SK-N-SH treated with all-trans-retinoic acid at 6 μM for 48 hours (cell line): ENCODE data around the gene CTBP2.

Source experiments
- ATAC-seq: fragments of 200-7000 bp; cut with Tn5 transposase; 3 replicates; pipeline ENCODE4 v1.9.1; 2020; ENCODE audit warnings: mild to moderate bottlenecking, moderate library complexity
- BACH2 ChIP-seq: fragments of 250-450 bp; sonication (Bioruptor Pico); IDR thresholded peaks from 2 replicates; pipeline ENCODE4 v1.9.0; 2021; ENCODE audit warnings: mild to moderate bottlenecking, borderline replicate concordance
- CSDC2 ChIP-seq: fragments of 250-450 bp; sonication (Bioruptor Pico); IDR thresholded peaks from 2 replicates; pipeline ENCODE4 v1.5.0; 2020; ENCODE audit warnings: mild to moderate bottlenecking, moderate library complexity
- ESRRG ChIP-seq: fragments of 250-450 bp; sonication (Bioruptor Pico); IDR thresholded peaks from 2 replicates; pipeline ENCODE4 v1.6.1; 2021; ENCODE audit warnings: mild to moderate bottlenecking
- GLIS3 ChIP-seq: fragments of 250-450 bp; sonication (Bioruptor Pico); IDR thresholded peaks from 2 replicates; pipeline ENCODE4 v1.5.0; 2020; ENCODE audit warnings: mild to moderate bottlenecking, moderate library complexity
- ISL1 ChIP-seq: fragments of 250-450 bp; sonication (Bioruptor Pico); IDR thresholded peaks from 2 replicates; pipeline ENCODE4 v2.1.2; 2022; ENCODE audit warnings: mild to moderate bottlenecking, moderate library complexity
- OSR1 ChIP-seq: fragments of 250-450 bp; sonication (Bioruptor Pico); IDR thresholded peaks from 2 replicates; pipeline ENCODE4 v1.8.0; 2022; ENCODE audit warnings: moderate library complexity, mild to moderate bottlenecking, inconsistent platforms
- PPARA ChIP-seq: fragments of 250-450 bp; sonication (Bioruptor Pico); IDR thresholded peaks from 2 replicates; pipeline ENCODE4 v1.5.0; 2020; ENCODE audit warnings: mild to moderate bottlenecking, borderline replicate concordance
- RARB ChIP-seq: fragments of 250-450 bp; sonication (Bioruptor Pico); IDR thresholded peaks from 2 replicates; pipeline ENCODE4 v1.8.0; 2021; ENCODE audit warnings: mild to moderate bottlenecking, moderate library complexity
- TCF4 ChIP-seq: fragments of 250-450 bp; sonication (Bioruptor Pico); IDR thresholded peaks from 2 replicates; pipeline ENCODE4 v1.8.0; 2021; ENCODE audit warnings: mild to moderate bottlenecking, moderate library complexity, borderline replicate concordance
- TOX ChIP-seq: fragments of 250-450 bp; sonication (Bioruptor Pico); IDR thresholded peaks from 2 replicates; pipeline ENCODE4 v1.8.0; 2021; ENCODE audit warnings: mild to moderate bottlenecking, moderate library complexity, borderline replicate concordance
- ZC3H10 ChIP-seq: fragments of 250-450 bp; sonication (Bioruptor Pico); IDR thresholded peaks from 2 replicates; pipeline ENCODE4 v1.5.1; 2021; ENCODE audit warnings: mild to moderate bottlenecking, moderate library complexity
- ZFP3 ChIP-seq: fragments of 250-450 bp; sonication (Bioruptor Pico); IDR thresholded peaks from 2 replicates; pipeline ENCODE4 v1.5.0; 2020; ENCODE audit warnings: mild to moderate bottlenecking, moderate library complexity
- ZFP30 ChIP-seq: fragments of 450-650 bp; formaldehyde crosslinking; IDR thresholded peaks from 2 replicates; pipeline ENCODE4 v1.5.0; 2022; ENCODE audit warnings: mild to moderate bottlenecking, moderate library complexity
- ZNF565 ChIP-seq: fragments of 450-650 bp; formaldehyde crosslinking; conservative IDR thresholded peaks from 2 replicates; pipeline ENCODE4 v1.5.0; 2020; ENCODE audit warnings: low read depth, mild to moderate bottlenecking, moderate library complexity
- ZNF70 ChIP-seq: fragments of 450-650 bp; formaldehyde crosslinking; IDR thresholded peaks from 2 replicates; pipeline ENCODE4 v1.5.0; 2020; ENCODE audit warnings: mild to moderate bottlenecking, moderate library complexity
- ZNF8 ChIP-seq: fragments of 450-650 bp; formaldehyde crosslinking; IDR thresholded peaks from 2 replicates; pipeline ENCODE4 v1.5.0; 2020; ENCODE audit warnings: mild to moderate bottlenecking, moderate library complexity
- TF ChIP-seq, protein P1 (sequence below): fragments of 250-450 bp; sonication (Bioruptor Pico); IDR thresholded peaks from 2 replicates; pipeline ENCODE4 v1.5.1; 2020; ENCODE audit warnings: low read depth, mild to moderate bottlenecking, moderate library complexity
- TF ChIP-seq, protein P2 (sequence below): fragments of 250-450 bp; sonication (Bioruptor Pico); IDR thresholded peaks from 2 replicates; pipeline ENCODE4 v1.5.1; 2021; ENCODE audit warnings: mild to moderate bottlenecking, moderate library complexity
- TF ChIP-seq, protein P3 (sequence below): fragments of 250-450 bp; sonication (Bioruptor Pico); IDR thresholded peaks from 2 replicates; pipeline ENCODE4 v1.5.0; 2020; ENCODE audit warnings: mild to moderate bottlenecking, moderate library complexity
- TF ChIP-seq, protein P4 (sequence below): fragments of 250-450 bp; sonication (Bioruptor Pico); IDR thresholded peaks from 2 replicates; pipeline ENCODE4 v1.8.0; 2021; ENCODE audit warnings: low read depth, mild to moderate bottlenecking, moderate library complexity, borderline replicate concordance
- TF ChIP-seq, protein P5 (sequence below): fragments of 250-450 bp; sonication (Bioruptor Pico); IDR thresholded peaks from 2 replicates; pipeline ENCODE4 v1.8.0; 2020; ENCODE audit warnings: mild to moderate bottlenecking, moderate library complexity, borderline replicate concordance

Gene CTBP2

DNA sequence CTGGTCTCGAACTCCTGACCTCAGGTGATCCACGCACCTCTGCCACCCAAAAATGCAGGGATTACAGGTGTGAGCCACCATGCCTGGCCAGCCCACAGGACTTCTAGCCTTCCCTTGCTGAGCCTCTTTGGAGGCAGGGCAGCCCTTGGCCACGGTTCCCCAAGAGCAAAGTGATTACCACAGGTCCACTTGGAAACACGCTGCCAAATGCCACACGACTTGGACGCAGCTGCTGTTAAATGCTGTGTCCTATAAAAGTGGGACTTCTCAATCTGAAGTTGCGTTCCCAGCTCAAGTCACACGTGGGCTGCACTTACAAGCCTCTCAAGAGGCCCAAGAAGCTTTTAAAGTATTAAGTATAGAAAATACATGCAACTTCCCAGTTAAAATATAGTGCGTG, 30.1 kb downstream of the CTBP2 start:
- TF ChIP-seq, protein P1, sequence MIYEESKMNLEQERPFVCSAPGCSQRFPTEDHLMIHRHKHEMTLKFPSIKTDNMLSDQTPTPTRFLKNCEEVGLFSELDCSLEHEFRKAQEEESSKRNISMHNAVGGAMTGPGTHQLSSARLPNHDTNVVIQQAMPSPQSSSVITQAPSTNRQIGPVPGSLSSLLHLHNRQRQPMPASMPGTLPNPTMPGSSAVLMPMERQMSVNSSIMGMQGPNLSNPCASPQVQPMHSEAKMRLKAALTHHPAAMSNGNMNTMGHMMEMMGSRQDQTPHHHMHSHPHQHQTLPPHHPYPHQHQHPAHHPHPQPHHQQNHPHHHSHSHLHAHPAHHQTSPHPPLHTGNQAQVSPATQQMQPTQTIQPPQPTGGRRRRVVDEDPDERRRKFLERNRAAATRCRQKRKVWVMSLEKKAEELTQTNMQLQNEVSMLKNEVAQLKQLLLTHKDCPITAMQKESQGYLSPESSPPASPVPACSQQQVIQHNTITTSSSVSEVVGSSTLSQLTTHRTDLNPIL (CRISPR knock-in tag): no peak
- TF ChIP-seq ZC3H10 (no peak), OSR1 (CRISPR knock-in tag) (no peak), ESRRG (CRISPR knock-in tag) (no peak), RARB (CRISPR knock-in tag) (no peak), ZNF70 (CRISPR knock-in tag) (no peak), CSDC2 (no peak), TOX (no peak), TCF4 (no peak), ZNF565 (CRISPR knock-in tag) (no peak), GLIS3 (CRISPR knock-in tag) (no peak)
- TF ChIP-seq, protein P2, sequence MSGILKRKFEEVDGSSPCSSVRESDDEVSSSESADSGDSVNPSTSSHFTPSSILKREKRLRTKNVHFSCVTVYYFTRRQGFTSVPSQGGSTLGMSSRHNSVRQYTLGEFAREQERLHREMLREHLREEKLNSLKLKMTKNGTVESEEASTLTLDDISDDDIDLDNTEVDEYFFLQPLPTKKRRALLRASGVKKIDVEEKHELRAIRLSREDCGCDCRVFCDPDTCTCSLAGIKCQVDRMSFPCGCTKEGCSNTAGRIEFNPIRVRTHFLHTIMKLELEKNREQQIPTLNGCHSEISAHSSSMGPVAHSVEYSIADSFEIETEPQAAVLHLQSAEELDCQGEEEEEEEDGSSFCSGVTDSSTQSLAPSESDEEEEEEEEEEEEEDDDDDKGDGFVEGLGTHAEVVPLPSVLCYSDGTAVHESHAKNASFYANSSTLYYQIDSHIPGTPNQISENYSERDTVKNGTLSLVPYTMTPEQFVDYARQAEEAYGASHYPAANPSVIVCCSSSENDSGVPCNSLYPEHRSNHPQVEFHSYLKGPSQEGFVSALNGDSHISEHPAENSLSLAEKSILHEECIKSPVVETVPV (CRISPR knock-in tag): no peak
- TF ChIP-seq, protein P3, sequence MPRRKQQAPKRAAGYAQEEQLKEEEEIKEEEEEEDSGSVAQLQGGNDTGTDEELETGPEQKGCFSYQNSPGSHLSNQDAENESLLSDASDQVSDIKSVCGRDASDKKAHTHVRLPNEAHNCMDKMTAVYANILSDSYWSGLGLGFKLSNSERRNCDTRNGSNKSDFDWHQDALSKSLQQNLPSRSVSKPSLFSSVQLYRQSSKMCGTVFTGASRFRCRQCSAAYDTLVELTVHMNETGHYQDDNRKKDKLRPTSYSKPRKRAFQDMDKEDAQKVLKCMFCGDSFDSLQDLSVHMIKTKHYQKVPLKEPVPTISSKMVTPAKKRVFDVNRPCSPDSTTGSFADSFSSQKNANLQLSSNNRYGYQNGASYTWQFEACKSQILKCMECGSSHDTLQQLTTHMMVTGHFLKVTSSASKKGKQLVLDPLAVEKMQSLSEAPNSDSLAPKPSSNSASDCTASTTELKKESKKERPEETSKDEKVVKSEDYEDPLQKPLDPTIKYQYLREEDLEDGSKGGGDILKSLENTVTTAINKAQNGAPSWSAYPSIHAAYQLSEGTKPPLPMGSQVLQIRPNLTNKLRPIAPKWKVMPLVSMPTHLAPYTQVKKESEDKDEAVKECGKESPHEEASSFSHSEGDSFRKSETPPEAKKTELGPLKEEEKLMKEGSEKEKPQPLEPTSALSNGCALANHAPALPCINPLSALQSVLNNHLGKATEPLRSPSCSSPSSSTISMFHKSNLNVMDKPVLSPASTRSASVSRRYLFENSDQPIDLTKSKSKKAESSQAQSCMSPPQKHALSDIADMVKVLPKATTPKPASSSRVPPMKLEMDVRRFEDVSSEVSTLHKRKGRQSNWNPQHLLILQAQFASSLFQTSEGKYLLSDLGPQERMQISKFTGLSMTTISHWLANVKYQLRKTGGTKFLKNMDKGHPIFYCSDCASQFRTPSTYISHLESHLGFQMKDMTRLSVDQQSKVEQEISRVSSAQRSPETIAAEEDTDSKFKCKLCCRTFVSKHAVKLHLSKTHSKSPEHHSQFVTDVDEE: no peak
- ATAC-seq: no peak

DNA sequence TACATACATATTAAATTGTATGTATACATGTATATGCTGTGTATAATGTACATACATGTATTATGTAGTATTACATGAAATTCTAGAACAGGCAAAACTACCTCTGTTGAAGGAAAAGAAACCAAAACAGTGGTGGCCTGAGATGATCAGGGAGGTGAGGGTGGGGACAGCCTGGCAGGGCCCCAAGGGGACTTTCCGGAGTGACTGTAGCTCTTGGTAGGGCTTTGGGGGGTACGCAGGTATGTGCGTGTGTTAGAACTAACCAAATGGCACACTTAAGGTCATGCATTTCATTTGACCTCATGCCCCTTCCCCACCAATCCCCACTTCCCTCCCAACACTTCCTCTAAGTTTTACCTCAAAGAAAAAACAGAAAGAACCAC, 31.3 kb downstream of the CTBP2 start:
- TF ChIP-seq ISL1 (CRISPR knock-in tag): no peak
- TF ChIP-seq ESRRG (CRISPR knock-in tag): no peak
- TF ChIP-seq RARB (CRISPR knock-in tag): no peak
- TF ChIP-seq, protein P2 (CRISPR knock-in tag): no peak
- no peak for TF ChIP-seq PPARA (CRISPR knock-in tag)
- TF ChIP-seq, protein P4, sequence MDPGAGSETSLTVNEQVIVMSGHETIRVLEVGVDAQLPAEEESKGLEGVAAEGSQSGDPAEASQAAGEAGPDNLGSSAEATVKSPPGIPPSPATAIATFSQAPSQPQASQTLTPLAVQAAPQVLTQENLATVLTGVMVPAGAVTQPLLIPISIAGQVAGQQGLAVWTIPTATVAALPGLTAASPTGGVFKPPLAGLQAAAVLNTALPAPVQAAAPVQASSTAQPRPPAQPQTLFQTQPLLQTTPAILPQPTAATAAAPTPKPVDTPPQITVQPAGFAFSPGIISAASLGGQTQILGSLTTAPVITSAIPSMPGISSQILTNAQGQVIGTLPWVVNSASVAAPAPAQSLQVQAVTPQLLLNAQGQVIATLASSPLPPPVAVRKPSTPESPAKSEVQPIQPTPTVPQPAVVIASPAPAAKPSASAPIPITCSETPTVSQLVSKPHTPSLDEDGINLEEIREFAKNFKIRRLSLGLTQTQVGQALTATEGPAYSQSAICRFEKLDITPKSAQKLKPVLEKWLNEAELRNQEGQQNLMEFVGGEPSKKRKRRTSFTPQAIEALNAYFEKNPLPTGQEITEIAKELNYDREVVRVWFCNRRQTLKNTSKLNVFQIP: no peak
- TF ChIP-seq, protein P5, sequence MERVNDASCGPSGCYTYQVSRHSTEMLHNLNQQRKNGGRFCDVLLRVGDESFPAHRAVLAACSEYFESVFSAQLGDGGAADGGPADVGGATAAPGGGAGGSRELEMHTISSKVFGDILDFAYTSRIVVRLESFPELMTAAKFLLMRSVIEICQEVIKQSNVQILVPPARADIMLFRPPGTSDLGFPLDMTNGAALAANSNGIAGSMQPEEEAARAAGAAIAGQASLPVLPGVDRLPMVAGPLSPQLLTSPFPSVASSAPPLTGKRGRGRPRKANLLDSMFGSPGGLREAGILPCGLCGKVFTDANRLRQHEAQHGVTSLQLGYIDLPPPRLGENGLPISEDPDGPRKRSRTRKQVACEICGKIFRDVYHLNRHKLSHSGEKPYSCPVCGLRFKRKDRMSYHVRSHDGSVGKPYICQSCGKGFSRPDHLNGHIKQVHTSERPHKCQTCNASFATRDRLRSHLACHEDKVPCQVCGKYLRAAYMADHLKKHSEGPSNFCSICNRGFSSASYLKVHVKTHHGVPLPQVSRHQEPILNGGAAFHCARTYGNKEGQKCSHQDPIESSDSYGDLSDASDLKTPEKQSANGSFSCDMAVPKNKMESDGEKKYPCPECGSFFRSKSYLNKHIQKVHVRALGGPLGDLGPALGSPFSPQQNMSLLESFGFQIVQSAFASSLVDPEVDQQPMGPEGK (CRISPR knock-in tag): no peak
- no peak for TF ChIP-seq ZFP3
- TF ChIP-seq BACH2 (CRISPR knock-in tag): no peak
- TF ChIP-seq ZFP30 (CRISPR knock-in tag): no peak
- TF ChIP-seq, protein P1 (CRISPR knock-in tag): no peak
- no peak for TF ChIP-seq ZNF8 (CRISPR knock-in tag)
- ATAC-seq: no peak
